Natural killer cell (primary cell): ENCODE data around the gene HELT. TPM values are rescaled to one million over a fixed set of nuclear protein-coding genes. Genes with fewer than 3 reads are reported as not detected.
A peak's percentile ranks its signal among the peaks of the same experiment; 100 is the strongest.

Source experiments
- ATAC-seq, 3 donors: fragments of 150-1000 bp in 2 of 3; fragments of 200-7000 bp in 1 of 3; cut with Tn5 transposase; 1 replicate in 1 of 3; 2 replicates in 2 of 3; pipeline ENCODE4 v1.10.0; 2021; ENCODE audit warnings: mild to moderate bottlenecking in 2 of 3, moderate library complexity in 2 of 3
- DNase-seq, 2 donors: peaks; one replicate each; pipeline versions ENCODE4 v3.0.0 to v3.0.0-alpha.2; 2013 to 2021; ENCODE audit warnings: mixed read lengths in 1 of 2
- H3K27ac ChIP-seq: one replicate; pipeline ENCODE4 v1.5.1; 2013; ENCODE audit warnings: mild to moderate bottlenecking, low read length
- H3K27me3 ChIP-seq: one replicate; pipeline ENCODE4 v1.6.1; 2013; ENCODE audit warnings: low read length; ENCODE audit not compliant: control insufficient read depth, insufficient read depth
- H3K36me3 ChIP-seq: one replicate; pipeline ENCODE4 v1.6.1; 2013; ENCODE audit warnings: low read length; ENCODE audit not compliant: control insufficient read depth, insufficient read depth
- H3K4me1 ChIP-seq: one replicate; pipeline ENCODE4 v1.6.1; 2013; ENCODE audit warnings: low read length; ENCODE audit not compliant: control insufficient read depth, insufficient read depth
- H3K4me3 ChIP-seq: one replicate; pipeline ENCODE4 v1.5.1; 2013; ENCODE audit warnings: low read length
- H3K9me3 ChIP-seq: one replicate; pipeline ENCODE4 v1.6.1; 2013; ENCODE audit warnings: low read length; ENCODE audit not compliant: control insufficient read depth, insufficient read depth
- H3K27ac Mint-ChIP-seq, 2 donors: one replicate each; pipeline ENCODE4 v1.8.0; 2022; ENCODE audit warnings: mild to moderate bottlenecking in 2 of 2, mixed read lengths in 2 of 2, moderate library complexity in 1 of 2
- H3K27me3 Mint-ChIP-seq, 2 donors: one replicate each; pipeline ENCODE4 v1.8.0; 2022; ENCODE audit warnings: low read depth in 2 of 2, mixed read lengths in 2 of 2
- H3K36me3 Mint-ChIP-seq: one replicate; pipeline ENCODE4 v1.8.0; 2022; ENCODE audit warnings: mixed read lengths
- H3K4me1 Mint-ChIP-seq, 2 donors: one replicate each; pipeline ENCODE4 v1.8.0; 2022; ENCODE audit warnings: mixed read lengths in 2 of 2
- H3K4me3 Mint-ChIP-seq: one replicate; pipeline ENCODE4 v1.8.0; 2022; ENCODE audit warnings: mild to moderate bottlenecking, moderate library complexity, mixed read lengths
- H3K9me3 Mint-ChIP-seq, 2 donors: one replicate each; pipeline ENCODE4 v1.8.0; 2022; ENCODE audit warnings: mixed read lengths in 2 of 2
- CTCF ChIP-seq: fragments of 200-600 bp; IDR thresholded peaks from one replicate; pipeline ENCODE4 v1.8.0; 2022; ENCODE audit warnings: antibody characterized with exemption
- WGBS: methylation state at CpG from one replicate; pipeline ENCODE4 v1.1.7; 2013; ENCODE audit warnings: missing lambda C conversion rate; ENCODE audit not compliant: insufficient coverage; 5-methylcytosine and 5-hydroxymethylcytosine counted together
- intact Hi-C: fragments of 100-400 bp; cut with micrococcal nuclease; formaldehyde crosslinking; loops from one replicate; pipeline ENCODE4 v1.14.2; 2022
- total RNA-seq, 4 donors: library from RNA; stranded (reverse); fragments of 120-200 nt in 1 of 4; gene quantifications; one replicate each; pipeline versions ENCODE4 v1.2.3 to v1.2.4, GENCODE V29; 2013 to 2022

The HELT gene
- total RNA-seq, 3 donors from 2014 or later (not counting 1 experiment from before 2014, with no cell fraction given) = not detected

- Mint-ChIP-seq H3K36me3 (no peaks in the 10 kb centered on the region), H3K9me3 (no peaks in the 10 kb centered on the region), H3K27ac (no peak overlapping the region), H3K4me1 (peaks cover 8% of the 10 kb centered on the region in 2 donors), H3K27me3 (peaks cover 26 to 46% of the 10 kb centered on the region in 2 donors), H3K4me3 (peak overlapping the region; percentile 74)
- intact Hi-C loops = no loop called here
- H3K9me3 ChIP-seq = no peaks in the 10 kb centered on the region
- H3K4me3 ChIP-seq = no peak overlapping the region
- H3K27ac ChIP-seq = no peak overlapping the region
- 55% methylated on average over 22 of the region's 22 CpGs for WGBS
- no peaks in the 10 kb centered on the region for H3K36me3 ChIP-seq
- ATAC-seq (peak; percentile 34 to 54 (median 42)), DNase-seq (no peak)
- peaks cover 7% of the 10 kb centered on the region for H3K4me1 ChIP-seq
- H3K27me3 ChIP-seq = peaks cover 8% of the 10 kb centered on the region
- no peak for TF ChIP-seq CTCF
These were observed 13.6 kb upstream of the HELT start for GRCh38 chr4:185004562-185005218.

GRCh38 chr4:185005219-185005819, 13.0 kb upstream of the HELT start:
- H3K4me3 ChIP-seq = no peak overlapping the region
- H3K36me3 Mint-ChIP-seq = no peaks in the 10 kb centered on the region

DNA sequence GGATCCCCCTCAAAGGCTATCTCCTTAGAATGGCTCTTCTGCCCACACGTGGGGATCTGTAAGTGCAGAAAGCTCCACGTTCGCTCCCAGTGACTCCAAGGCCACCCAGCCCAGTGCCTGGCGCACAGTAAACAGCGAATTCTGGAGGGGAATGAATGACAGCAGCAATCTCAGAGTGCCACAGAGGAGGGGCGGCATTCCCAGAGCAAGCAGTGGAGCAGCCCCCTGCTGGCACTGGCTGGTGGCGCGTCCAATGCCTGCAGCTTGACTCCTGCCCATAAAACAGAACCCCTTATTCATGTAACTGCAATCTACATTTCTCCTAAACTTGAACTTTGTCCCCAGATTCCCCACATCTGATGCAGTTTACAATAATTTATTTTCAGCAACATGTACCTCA, 6.9 kb upstream of the HELT start:
- intact Hi-C loops = no loop called here
- TF ChIP-seq CTCF = no peak
- no peak for ATAC-seq

More at GRCh38 chr4:185005219-185005819, 13.0 kb upstream of the HELT start:
- no peaks in the 10 kb centered on the region for H3K9me3 ChIP-seq
- peak; percentile 60 to 84 for DNase-seq
- 6% methylated on average over 20 of the region's 22 CpGs for WGBS
- intact Hi-C loops = no loop called here
- peak; percentile 85 to 96 (median 87) for ATAC-seq
- peaks cover 8% of the 10 kb centered on the region for H3K27me3 ChIP-seq
- H3K4me3 Mint-ChIP-seq = peak overlapping the region; percentile 74
- peak; percentile 88 for TF ChIP-seq CTCF
- H3K4me1 ChIP-seq = peaks cover 7% of the 10 kb centered on the region
- H3K4me1 Mint-ChIP-seq = peaks cover 8% of the 10 kb centered on the region in 2 donors
- no peaks in the 10 kb centered on the region for H3K9me3 Mint-ChIP-seq
- peaks cover 27 to 41% of the 10 kb centered on the region in 2 donors for H3K27me3 Mint-ChIP-seq
- no peak overlapping the region for H3K27ac ChIP-seq
- no peak overlapping the region for H3K27ac Mint-ChIP-seq
- no peaks in the 10 kb centered on the region for H3K36me3 ChIP-seq

More for the DNA sequence above, 6.9 kb upstream of the HELT start:
- H3K36me3 ChIP-seq = no peaks in the 10 kb centered on the region
- Mint-ChIP-seq H3K27ac (no peak overlapping the region), H3K9me3 (no peaks in the 10 kb centered on the region), H3K27me3 (peaks cover 49 to 67% of the 10 kb centered on the region in 2 donors), H3K4me1 (no peaks in the 10 kb centered on the region), H3K4me3 (no peak overlapping the region), H3K36me3 (no peaks in the 10 kb centered on the region)
- H3K27ac ChIP-seq = no peak overlapping the region
- H3K4me3 ChIP-seq = no peak overlapping the region
- no peaks in the 10 kb centered on the region for H3K4me1 ChIP-seq
- no peaks in the 10 kb centered on the region for H3K9me3 ChIP-seq
- WGBS = 39% methylated on average over 8 of the region's 8 CpGs
- H3K27me3 ChIP-seq = peaks cover 17% of the 10 kb centered on the region
- DNase-seq = peak in 1 of 2 donors; percentile 41
